Measurements from ENCODE around the gene ZNF425.
A peak's percentile ranks its signal among the peaks of the same experiment; 100 is the strongest.

The ZNF425 gene

DNA sequence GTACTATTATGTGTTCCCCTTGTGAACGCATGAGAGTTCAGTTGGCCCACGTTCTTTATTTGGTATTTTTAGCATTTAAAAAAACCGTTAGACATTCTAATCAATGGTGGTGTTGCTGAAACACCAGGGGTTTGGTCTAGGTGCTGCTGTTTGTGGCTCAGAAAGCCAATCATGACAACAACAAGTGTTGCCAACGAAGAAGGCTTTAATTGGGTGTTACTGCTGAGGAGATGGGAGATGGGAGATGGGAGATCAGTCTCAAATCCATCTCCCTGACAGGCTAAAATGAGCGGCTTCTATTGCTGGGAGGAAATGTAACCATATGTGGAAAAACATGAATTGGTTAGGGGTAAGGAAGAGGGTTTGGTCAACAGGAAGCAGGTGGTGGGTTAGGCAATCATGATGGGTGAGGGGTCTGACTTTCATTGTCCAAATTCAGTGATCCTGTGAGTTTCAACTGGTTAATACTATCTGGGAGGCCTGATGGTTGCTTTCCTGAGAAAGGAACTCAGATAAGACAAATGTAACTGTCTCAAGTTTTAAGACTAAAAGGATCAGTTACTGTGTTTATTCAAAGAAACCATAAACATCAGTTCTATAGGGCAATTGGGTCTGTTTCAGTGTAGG is 4.6 kb upstream of the ZNF425 start:
- TF ChIP-seq, protein P1, sequence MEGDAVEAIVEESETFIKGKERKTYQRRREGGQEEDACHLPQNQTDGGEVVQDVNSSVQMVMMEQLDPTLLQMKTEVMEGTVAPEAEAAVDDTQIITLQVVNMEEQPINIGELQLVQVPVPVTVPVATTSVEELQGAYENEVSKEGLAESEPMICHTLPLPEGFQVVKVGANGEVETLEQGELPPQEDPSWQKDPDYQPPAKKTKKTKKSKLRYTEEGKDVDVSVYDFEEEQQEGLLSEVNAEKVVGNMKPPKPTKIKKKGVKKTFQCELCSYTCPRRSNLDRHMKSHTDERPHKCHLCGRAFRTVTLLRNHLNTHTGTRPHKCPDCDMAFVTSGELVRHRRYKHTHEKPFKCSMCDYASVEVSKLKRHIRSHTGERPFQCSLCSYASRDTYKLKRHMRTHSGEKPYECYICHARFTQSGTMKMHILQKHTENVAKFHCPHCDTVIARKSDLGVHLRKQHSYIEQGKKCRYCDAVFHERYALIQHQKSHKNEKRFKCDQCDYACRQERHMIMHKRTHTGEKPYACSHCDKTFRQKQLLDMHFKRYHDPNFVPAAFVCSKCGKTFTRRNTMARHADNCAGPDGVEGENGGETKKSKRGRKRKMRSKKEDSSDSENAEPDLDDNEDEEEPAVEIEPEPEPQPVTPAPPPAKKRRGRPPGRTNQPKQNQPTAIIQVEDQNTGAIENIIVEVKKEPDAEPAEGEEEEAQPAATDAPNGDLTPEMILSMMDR (IDR thresholded peaks at IDR 0.05; ENCODE audit: low read depth, low read length), result no peak
- H3K4me3 ChIP-seq (ENCODE audit: low read depth, low read length), result no peak overlapping the region

DNA sequence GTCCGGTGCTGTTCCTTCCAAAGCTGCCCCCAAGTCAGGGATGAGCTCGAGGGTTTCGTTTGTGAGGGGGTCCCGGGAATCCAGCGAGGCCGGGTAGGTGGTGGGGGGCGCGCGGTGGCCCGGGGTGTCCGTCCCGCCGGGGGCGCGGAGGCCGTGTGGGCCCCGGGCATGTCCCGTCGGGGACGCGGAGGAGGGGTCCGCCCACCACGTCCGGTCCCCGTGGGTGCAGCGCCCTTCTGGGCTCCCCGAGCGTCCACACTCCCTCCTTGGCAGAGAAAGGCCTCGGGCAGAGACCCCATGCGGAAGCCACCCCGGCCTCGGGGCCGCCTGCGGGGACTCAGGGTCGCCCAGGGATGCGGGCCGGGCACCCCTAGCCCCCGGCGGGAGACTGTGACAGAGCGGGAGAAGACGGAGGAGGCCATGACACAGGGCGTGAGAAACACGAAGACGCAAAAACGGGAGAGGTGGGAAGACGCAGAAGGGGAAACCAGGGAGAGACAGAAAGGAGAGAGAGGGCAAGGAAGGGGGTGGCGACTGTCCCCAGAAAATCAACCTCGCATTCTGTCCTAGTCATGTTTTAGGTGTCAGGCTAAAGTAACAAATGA is 640 bp upstream of the ZNF425 start:
- TF ChIP-seq, protein P1 (IDR thresholded peaks at IDR 0.05; ENCODE audit: low read depth, low read length), result no peak
- peak overlapping the region; percentile 91 for H3K4me3 ChIP-seq (ENCODE audit: low read depth, low read length)

DNA sequence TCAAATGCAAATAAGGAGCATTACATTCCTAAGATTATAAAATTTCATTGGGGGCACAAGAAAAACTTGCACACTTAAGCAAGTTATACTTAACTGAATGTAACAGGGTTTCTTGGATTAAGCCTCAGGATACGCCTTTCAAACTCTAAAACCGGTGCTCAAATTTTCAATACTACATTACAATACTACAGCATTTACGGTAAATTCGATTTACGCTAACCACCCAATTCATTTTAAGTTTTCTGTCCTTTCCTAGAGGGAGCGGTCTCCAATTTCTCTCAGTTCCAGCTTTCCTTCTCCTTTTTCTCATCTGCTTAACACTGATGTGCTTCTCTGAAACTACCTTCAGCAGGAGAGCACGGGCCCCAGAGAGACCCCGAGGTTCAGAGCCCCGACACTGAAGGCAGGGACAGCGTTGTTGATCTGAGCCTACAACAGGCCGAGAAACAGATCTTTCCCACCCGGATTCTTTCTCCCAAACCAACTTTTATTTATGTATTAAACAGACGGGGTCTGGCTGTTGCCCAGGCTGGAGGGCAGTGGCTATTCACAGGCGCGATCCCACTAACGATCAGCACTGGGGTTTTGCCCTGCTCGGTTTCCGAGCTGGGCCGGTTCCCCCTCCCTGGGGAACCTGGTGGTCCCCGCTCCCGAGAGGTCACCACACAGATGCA is 798 bp downstream of the ZNF425 start:
- H3K4me3 ChIP-seq (ENCODE audit: low read depth, low read length), result peak overlapping the region; percentile 91
- TF ChIP-seq, protein P1 (IDR thresholded peaks at IDR 0.05; ENCODE audit: low read depth, low read length), result no peak

DNA sequence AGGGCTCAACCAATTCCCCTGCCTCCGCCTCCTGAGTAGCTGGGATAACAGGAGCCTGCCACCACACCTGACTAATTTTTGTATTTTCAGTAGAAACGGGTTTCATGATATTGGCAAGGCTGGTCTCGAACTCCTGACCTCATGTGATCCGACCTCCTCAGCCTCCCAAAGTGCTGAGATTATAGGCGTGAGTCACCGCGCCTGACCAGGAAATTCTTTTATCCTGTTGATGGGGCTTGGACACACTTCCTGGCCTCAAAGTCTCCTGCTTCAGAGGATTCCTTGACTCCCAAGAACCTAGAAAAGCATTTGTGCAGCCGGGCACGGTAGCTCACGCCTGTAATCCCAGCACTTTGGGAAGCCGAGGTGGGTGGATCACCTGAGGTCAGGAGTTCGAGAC is 16.2 kb downstream of the ZNF425 start:
- no peak overlapping the region for H3K4me3 ChIP-seq (ENCODE audit: low read depth, low read length)
- TF ChIP-seq, protein P1 (IDR thresholded peaks at IDR 0.05; ENCODE audit: low read depth, low read length), result no peak

DNA sequence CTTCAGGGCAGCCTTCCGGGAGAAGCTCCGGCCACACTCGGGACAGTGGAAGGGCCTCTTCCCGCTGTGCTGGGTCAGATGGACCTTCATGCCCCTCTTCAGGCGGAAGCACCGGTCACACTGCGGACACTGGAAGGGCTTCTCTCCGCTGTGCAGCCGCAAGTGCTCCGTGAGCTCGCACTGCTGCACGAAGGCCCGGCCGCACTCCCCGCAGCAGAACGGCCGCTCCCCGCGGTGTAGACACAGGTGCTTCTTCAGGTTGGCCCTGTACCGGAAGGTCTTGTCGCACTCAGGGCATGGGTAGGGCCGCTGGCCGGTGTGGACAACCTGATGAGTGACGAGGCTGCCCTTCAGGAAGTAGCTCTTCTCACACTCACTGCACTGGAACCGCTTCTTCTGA is 21.4 kb downstream of the ZNF425 start:
- H3K4me3 ChIP-seq (ENCODE audit: low read depth, low read length), result no peak overlapping the region
- TF ChIP-seq, protein P1 (IDR thresholded peaks at IDR 0.05; ENCODE audit: low read depth, low read length), result no peak

DNA sequence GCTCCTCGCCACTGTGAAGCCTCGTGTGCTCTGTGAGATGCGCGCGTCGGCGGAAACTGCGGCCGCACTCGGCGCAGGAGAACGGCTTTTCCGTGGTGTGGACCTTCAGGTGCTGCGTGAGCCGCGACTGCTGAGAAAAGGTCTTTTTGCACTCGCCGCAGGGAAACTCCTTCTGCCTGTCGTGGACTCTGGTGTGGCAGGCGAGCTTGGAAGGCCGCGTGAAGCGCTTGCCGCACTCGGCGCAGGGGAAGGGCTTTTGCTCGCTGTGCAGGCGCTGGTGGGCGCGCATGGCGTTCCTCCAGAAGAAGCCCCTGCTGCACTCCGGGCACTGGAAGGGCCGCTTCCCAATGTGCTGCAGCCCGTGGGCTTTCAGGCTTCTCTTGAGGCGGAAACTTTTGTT is 21.9 kb downstream of the ZNF425 start:
- TF ChIP-seq, protein P1 (IDR thresholded peaks at IDR 0.05; ENCODE audit: low read depth, low read length), result no peak
- no peak overlapping the region for H3K4me3 ChIP-seq (ENCODE audit: low read depth, low read length)

DNA sequence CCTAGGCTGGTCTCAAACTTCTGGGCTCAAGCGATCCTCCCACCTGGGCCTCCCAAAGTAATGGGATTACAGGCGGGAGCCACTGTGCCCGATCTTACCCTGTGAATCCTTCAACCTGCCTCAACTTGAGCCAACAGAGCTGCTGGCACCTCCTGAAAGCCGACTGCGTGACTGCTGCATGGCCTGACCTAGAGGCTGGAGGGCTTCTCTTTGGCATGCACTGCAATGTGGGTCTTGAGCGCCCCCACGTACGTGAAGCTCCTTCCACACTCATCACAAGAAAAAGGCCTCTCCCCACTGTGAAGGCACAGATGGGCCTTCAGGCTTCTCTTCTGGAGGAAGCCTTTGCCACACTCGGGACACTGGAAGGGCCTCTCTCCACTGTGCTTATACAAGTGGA is 22.7 kb downstream of the ZNF425 start:
- H3K4me3 ChIP-seq (ENCODE audit: low read depth, low read length), result no peak overlapping the region
- TF ChIP-seq, protein P1 (IDR thresholded peaks at IDR 0.05; ENCODE audit: low read depth, low read length), result no peak
